Measurements from ENCODE around the gene RAB31. TPM values are rescaled to one million over a fixed set of nuclear protein-coding genes. Genes with fewer than 3 reads are reported as not detected.

Gene RAB31
- total RNA-seq, result 47.7 and 48.5 TPM in 2 replicates

- DNase-seq (ENCODE audit: low read depth) (no peak), FAIRE-seq (no peak)
- TF ChIP-seq CTCF (IDR thresholded peaks at IDR 0.05; ENCODE audit: insufficient read depth, low read length, severe bottlenecking), result no peak
- peak within 1 kb of the TSS; percentile 91 for H3K4me3 ChIP-seq (ENCODE audit: low read depth, low read length)
- no peaks in the 10 kb centered on the region for H3K27me3 ChIP-seq (ENCODE audit: control insufficient read depth, insufficient read depth, low read length)
- peaks cover 1% of the 10 kb centered on the region for H3K36me3 ChIP-seq (ENCODE audit: control insufficient read depth, insufficient read depth, low read length)
Measured at GRCh38 chr18:9708057-9708433, at the start of gene RAB31. TSS of gene RAB31 (plus strand) at chr18:9708301. CDS start at chr18:9708406, 105 bp downstream.

GRCh38 chr18:9659499-9660375, 48.4 kb upstream of the RAB31 start:
- no peak for DNase-seq (ENCODE audit: low read depth)
- Histone ChIP-seq H3K36me3 (ENCODE audit: control insufficient read depth, insufficient read depth, low read length) (no peaks in the 10 kb centered on the region), H3K27me3 (ENCODE audit: control insufficient read depth, insufficient read depth, low read length) (no peaks in the 10 kb centered on the region), H3K4me3 (ENCODE audit: low read depth, low read length) (no peak overlapping the region)
- FAIRE-seq, result no peak
- TF ChIP-seq CTCF (IDR thresholded peaks at IDR 0.05; ENCODE audit: insufficient read depth, low read length, severe bottlenecking), result no peak

GRCh38 chr18:9661564-9661963, 46.5 kb upstream of the RAB31 start:
- H3K27me3 ChIP-seq (ENCODE audit: control insufficient read depth, insufficient read depth, low read length), result no peaks in the 10 kb centered on the region
- DNase-seq (ENCODE audit: low read depth), result peak; percentile 41
- no peak for FAIRE-seq
- no peak overlapping the region for H3K4me3 ChIP-seq (ENCODE audit: low read depth, low read length)
- no peaks in the 10 kb centered on the region for H3K36me3 ChIP-seq (ENCODE audit: control insufficient read depth, insufficient read depth, low read length)
- TF ChIP-seq CTCF (IDR thresholded peaks at IDR 0.05; ENCODE audit: insufficient read depth, low read length, severe bottlenecking), result peak; percentile 42

GRCh38 chr18:9663377-9663776, 44.7 kb upstream of the RAB31 start:
- no peaks in the 10 kb centered on the region for H3K36me3 ChIP-seq (ENCODE audit: control insufficient read depth, insufficient read depth, low read length)
- no peaks in the 10 kb centered on the region for H3K27me3 ChIP-seq (ENCODE audit: control insufficient read depth, insufficient read depth, low read length)

GRCh38 chr18:9665314-9665713, 42.8 kb upstream of the RAB31 start:
- Histone ChIP-seq H3K36me3 (ENCODE audit: control insufficient read depth, insufficient read depth, low read length) (no peaks in the 10 kb centered on the region), H3K27me3 (ENCODE audit: control insufficient read depth, insufficient read depth, low read length) (no peaks in the 10 kb centered on the region), H3K4me3 (ENCODE audit: low read depth, low read length) (no peak overlapping the region)
- DNase-seq (ENCODE audit: low read depth), result no peak
- TF ChIP-seq CTCF (IDR thresholded peaks at IDR 0.05; ENCODE audit: insufficient read depth, low read length, severe bottlenecking), result no peak
- no peak for FAIRE-seq

More at GRCh38 chr18:9663377-9663776, 44.7 kb upstream of the RAB31 start:
- no peak for FAIRE-seq
- no peak for TF ChIP-seq CTCF (IDR thresholded peaks at IDR 0.05; ENCODE audit: insufficient read depth, low read length, severe bottlenecking)
- H3K4me3 ChIP-seq (ENCODE audit: low read depth, low read length), result no peak overlapping the region
- no peak for DNase-seq (ENCODE audit: low read depth)
